NCI-H1694 (cell line): ENCODE results near the gene C9orf153.
"Not testable (repeated sequence)": the region's sequence is repeated elsewhere in the genome, so short reads cannot be mapped to it uniquely, and the experiment has no call there.

ENCODE experiments used
- DNase-seq: peaks from one replicate; lab custom pipeline; 2025; lab: John Stamatoyannopoulos, UW

C9orf153 gene

DNA sequence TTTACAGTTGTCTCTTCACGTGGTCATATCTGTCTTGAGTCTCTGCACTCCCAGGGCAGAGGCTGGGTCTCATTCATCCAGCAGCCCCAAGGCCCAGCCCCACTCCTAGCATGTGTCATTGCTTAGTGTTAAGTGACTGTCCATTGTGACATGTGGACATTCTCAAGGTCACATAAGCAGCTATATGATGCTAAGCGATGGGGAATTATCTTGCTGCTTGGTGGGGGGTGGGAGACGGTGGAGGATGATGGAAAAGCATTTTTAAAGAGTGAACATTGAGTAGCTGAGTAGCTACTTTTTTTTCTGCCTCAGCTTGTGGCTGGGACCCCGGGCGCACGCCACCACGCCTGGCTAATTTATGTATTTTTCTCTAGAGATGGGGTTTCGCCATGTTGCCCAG lies at the start of gene C9orf153:
TSS of gene C9orf153 (minus strand) at position 101 of the 400 bp plus-strand sequence. CDS start 30,054 bp downstream, outside the sequence.
- no peak for DNase-seq

DNA sequence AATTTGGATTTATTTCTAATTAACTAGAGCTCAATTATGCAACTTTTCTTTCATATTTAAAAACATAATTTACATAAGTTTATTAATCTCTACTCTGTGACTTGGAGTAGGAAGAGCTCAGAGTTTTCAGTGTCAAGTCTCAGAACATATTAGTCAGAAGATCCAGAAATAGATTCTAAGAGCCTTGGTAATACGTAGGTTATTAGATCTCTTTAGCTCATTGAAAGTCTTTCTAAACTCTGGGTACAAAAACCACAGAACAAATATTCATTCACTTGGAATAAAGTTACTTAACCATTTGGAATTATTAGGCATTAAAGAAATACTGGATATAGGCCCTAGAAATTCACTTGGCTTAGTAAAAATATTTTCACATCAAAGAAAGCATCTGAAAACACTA lies 49.2 kb upstream of the C9orf153 start:
- no peak for DNase-seq

DNA sequence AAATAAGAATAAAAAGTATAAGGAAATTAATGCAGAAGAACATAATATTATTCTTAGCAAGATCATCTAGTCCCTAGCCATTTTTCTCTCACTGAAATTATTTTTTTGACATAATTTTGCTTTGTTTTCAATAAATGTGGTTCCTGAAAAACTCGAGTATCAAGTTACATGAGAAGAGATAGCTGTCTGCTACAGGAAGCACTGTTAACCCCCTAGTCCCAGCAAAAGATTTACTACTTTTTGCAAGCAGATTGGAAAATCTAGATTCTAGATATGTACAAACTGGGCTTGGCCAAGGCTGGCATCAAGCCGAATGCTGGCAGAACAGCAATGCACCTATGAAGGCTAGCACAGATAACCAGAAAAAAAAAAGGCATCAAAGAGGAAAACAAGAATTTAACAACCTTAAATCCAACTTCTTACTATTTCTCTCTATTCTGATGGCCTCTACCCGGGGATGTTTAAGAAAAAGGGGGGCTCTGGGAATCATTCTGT lies 44.8 kb upstream of the C9orf153 start:
- no peak for DNase-seq

DNA sequence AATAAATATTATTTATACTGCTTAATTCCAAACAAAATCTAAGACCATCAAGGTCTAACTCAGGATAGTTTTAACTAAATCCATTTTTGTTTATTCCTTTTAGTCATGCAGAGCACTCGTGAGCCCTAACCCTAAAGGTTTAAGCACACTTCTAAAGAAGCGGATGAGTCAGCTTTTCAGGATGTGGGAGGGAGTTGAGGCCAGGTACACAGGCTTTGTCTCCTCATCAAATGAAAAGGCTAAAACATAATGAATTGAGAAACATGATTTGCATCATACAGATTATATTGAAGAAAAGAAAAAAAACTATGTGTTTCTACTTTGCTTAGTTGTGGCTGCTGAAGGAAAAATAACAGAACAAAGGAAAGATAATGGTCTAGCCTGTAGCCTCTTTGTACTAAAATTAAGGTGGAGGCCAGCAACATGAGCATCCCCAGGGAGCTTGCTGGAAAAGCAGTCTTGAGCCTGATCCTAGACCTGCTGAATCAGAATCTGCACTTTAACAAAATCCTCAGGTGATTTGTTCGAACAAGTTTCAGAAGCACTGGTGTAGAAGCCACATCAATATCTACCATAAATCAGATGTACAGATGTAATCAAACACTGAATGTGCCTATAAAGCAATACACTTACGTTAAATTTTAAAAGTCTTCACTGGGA lies 44.0 kb upstream of the C9orf153 start:
- no peak for DNase-seq

DNA sequence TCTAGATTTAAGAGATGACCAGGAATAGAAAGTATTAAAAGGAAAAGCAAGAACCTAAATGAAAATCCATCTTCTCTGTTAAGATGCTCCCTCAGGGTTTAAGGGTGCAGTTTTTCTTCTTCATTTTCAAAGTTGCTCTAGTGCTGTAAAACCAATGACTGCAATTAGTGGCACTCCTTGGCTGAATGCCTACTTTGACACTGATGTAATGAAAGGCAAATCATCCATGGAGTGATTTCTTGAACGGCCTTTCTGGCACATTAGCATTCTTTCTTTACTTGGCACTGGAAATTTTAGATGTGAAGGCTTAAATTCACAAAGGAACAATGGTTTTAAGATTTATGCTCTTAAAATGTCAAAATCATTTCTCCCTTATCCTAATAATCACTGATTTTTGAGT lies 42.2 kb upstream of the C9orf153 start:
- no peak for DNase-seq

DNA sequence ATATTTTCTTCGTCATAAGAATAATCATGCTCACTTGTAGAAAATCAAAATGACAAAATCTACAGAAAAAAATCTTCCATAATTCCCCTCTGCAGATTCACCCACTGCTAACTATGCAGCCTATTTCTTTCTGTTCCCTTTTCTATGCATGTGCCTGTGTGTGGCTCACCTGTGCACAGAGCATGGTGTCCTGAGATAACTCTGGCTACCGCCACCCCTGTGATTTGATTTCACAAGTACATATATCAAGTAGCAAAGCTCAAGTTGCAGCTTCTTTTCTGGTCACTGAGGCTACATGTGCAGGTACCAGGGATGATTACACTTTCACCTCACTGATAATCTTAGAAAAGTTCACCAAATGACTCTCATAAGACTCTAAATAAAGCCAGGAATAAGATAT lies 41.2 kb upstream of the C9orf153 start:
- DNase-seq: no peak

DNA sequence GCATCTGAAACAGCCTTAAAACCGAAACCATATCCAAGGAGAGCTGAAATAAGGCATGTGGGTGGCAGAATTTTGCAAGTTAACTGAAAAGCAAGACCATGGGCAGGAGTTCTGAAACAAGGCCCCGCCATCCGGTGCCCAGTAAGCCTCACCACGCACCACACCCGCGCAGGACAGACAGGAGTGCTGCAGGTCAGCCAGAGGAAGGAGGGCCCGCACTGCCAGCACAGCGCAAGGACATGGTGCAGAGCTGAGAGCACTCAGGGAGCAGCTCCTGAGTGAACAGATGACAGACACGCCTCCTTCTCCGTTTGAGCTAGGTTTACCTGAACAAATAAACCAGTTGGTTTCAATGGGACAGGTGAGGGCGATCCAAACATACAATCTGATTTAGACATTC lies 39.4 kb upstream of the C9orf153 start:
- no peak for DNase-seq

DNA sequence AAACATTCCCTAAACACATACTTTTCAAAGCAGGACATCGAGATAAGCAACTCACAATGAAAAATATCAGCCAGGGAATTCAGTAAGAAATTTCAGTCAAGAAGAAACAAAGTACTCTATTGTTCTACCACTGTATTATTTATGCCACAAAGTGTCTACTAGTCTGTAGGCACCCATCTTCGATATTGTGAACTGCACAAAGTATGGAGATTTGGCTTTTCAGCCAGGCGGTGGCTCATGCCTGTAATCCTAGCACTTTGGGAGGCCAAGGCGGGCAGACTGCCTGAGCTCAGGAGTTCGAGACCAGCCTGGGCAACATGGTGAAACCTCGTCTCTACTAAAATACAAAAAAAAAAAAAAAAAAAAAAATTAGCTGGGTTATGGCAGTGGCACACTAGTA lies 30.9 kb upstream of the C9orf153 start:
- not testable (repeated sequence) for DNase-seq

DNA sequence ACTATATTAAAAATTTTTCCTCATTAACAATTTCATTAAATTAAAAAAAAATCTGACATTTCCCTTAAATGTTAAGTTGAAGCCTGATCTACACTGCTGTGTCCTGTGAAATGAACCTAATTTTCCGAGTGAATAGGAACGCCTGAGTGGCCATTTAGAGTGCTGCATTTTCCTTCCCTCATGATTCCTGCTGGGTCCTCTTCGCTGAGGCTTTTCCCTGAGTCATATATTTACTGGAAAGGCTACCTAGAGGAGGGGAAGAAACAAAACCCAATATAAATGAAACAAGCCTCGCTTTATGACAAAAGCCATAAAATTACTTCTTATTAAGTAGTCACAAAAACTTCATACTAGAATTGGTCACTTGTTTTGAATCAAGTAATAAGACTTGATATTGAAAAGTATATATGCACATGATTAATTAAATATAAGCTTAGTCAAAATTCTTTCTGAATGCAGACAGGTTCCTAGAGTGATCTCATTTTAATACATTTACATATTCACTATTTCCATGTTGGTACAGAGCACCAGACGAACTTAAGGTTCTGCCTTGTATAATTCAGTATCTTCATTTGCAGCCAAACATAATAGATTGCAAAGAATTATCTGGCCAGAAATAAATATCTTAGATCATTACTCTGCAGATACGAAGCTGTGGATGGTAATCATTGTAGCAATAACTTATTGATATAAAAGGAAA lies 29.2 kb upstream of the C9orf153 start:
- no peak for DNase-seq

DNA sequence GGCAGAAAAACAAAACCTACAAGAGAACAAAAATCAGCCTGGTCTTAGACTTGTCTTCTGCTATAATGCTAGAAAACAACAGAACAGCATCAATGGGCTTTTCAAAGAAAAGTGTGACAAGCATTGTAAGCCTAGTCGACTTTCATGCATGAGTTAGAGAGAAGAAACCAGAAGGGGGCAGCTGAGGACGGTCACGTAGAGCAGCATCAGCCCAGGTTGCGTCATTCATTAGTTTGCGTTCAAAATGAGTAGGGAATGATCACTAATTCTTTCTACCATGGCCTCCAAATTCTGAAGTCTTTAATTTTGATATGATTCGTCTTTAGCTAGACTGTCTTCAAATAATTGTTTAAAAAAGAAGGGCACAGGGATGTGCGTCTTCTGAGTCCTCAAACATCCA lies 27.6 kb upstream of the C9orf153 start:
- DNase-seq: peak; percentile 57

DNA sequence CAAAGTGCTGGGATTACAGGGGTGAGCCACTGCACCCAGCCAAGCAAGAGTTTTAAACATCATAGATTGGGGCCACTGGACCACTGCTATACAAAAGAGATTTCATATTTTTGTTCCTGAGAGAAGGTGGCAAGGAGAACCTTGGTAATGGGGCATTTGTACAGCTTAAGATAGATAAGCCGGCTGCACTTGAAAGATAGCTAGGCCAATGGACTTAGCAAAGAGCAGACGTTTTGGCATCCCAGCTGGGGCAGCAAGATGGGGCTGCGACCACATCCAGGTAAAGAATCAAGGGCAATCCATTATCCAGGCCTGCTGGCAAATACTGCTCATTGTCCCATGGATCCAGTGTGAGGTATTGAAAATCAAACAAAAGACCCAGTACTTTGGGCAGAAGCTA lies 26.8 kb upstream of the C9orf153 start:
- no peak for DNase-seq

DNA sequence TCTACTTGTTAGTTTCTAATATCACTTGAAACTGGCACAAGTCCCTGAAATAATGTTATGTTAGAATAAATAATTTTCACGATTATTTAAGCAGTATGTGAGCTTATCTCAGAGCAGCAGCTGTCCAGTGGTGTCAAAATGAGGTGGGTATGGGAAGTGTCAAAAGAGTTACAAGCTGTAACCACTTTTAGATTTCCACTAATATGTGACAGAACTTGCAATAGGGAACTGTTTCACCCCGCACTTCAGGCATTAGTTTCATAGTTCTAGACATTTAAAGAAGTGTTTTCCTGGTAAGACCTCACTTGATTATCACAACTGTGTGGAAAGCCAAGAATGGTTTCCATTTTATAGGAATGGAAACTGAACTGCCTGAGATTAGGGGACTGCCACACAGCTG lies 25.8 kb upstream of the C9orf153 start:
- DNase-seq: no peak

DNA sequence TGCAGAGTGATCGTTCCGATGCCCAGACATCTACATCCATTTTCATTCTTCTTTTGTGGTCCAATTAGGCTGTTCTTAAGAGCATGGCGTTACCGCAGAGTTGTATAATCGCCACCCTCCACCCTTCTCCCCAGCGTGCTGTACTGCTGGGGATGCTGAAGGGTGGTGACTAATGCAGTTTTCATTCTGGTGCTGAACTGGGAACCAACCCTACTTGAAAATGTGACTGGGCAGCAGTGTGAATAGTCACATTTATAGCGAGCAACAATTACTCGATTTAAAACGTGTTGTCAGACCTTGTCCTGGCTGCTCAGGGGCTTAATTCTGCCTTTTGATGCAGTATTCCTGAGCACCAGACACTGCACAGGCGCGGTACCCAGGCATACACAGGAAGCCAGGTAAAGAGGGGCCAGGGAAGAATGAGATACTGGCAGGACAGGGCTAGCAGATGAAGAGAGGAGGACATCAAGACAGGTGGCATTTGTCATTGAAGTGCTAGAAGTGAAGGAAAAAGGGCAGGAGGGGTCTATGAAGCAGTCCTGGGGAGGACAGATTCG lies 23.6 kb upstream of the C9orf153 start:
- DNase-seq: no peak

DNA sequence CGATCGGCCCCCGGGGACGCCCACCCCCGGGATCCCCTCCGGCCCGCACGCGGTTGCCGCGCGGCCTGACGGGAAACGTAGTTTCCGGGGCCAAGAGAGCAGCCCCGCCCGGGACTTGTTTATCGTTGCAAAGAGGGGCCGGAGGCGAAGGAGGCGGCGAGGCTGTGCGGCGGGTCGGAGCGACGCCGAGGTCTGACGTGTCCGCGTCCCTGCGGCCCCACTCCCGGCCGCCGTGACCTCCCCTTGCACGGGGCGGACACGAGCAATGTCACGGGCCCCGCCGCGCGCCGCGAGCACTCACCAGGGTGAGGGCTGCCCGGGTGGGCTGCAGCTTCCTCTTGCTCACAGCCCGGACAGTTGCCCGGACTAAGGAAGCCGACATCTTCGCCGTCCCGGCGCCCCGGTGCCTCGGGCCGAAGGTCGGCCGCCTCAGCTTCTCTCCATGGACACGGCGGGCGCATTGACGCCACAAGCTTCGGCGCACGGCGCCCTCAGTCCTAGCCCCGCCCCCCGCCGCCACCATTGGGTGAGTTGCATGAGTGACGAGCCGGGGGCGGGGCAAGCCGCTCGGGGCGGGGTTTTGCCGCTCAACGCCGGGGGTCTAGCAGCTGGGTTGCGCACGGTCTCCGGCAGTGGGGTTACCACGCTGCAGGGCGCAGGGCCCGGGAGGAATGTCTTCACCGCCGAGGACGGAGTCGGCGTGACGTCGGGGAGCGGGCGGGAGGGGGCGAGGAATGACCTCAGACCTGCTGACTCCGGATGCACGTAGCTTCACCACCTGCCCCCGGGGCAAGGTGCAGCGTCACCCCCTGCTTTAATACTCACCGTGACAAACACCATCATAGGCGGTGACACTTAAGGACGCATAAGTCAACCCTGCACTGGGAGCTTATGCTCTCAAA lies 22.9 kb upstream of the C9orf153 start, which contains the start of gene ISCA1:
TSS of gene ISCA1 (minus strand) at position 462 of the 902 bp plus-strand sequence. CDS start at position 382, 80 bp downstream.
- DNase-seq: peak; percentile 77

DNA sequence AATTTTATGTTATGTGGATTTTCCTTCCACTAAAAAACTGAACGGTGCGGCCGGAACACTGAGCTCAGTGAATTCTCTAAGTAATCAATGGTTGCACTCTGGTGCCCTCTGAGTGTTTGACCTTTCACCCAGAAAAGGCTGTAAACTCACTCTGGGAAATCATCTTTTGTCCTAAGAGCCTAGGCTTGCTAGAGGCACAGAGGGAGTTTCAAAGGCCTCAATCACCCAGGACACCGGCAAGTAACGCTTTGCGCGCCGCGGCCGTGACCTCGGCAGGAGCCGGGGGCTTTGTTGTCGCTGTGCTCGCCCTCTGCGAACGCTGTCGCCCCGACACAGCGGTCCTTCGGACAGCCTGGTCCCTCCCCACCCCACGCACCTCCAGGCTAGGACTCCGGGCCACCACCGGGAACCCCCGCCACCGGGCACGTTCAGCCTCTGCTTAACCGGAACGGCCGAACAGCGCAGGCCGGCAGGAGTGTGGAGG lies 22.2 kb upstream of the C9orf153 start:
- no peak for DNase-seq

DNA sequence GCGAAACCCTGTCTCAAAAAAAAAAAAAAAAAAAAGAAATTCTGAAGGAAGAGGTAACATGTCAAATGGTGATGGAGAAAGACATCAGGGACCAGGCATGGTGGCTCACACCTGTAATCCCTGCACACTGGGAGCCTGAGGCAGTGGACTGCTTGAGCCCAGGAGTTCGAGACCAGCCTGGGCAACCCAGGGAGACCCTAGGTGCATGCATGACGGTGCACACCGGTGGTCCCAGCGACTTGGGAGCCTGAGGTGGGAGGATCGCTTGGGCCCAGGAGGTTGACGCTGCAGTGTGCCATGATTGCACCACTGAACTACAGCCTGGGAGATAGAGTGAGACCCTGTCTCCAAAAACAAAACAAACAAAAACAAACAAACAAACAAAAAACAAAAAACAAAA lies 21.1 kb upstream of the C9orf153 start:
- DNase-seq: no peak

DNA sequence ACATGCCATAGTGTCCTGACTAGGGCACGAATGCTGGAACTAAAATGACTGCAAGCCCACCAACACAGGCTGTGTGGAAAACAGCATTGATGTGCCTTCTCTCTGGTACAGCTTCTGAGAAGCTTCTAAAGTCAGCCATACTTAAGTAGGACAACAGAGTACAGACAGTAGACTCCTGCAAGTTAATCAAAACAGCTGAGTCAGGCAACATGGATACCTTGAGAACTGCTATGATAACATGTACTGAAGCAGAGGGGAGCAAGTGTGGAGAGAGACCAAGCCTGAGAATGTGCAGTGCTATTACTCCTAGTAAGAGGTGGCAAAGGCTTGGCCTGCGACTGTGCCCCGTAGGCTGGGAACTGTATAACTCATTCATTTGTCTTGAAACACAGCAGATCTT lies 20.4 kb upstream of the C9orf153 start:
- DNase-seq: no peak

DNA sequence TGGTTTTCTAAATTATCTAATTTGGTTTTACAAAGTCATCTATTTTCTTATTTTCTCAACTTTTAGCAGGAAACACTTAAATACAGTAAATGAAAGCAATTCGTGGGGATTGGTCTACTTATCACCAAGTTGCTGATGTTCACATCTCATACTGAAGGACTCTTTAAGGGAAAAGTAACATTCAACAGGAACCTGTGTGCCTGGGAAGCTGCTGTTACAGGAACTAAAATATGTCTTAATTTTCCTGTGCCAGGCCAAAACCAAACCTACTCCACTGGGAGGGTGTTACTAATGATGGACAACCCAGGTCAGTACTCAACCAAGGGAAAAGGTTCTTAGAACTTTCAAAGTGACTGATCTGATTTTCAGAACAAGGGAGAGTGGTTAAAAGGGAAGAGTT lies 17.6 kb upstream of the C9orf153 start:
- no peak for DNase-seq

DNA sequence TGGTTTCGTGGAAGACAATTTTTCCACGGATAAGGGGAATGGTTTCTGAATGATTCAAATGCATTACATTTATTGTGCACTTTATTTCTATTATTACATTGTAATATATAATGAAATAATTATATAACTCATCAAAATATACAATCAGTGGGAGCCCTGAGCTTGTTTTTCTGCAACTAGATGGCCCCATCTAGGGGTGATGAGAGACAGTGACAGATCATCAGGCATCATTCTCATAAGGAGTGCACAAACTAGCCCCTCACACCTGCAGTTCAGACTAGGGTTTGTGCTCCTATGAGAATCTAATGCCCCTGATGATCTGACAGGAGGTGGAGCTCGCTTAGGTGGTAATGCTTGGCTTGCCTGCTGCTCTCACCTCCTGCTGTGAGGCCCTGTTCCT lies 16.5 kb upstream of the C9orf153 start:
- DNase-seq: no peak

DNA sequence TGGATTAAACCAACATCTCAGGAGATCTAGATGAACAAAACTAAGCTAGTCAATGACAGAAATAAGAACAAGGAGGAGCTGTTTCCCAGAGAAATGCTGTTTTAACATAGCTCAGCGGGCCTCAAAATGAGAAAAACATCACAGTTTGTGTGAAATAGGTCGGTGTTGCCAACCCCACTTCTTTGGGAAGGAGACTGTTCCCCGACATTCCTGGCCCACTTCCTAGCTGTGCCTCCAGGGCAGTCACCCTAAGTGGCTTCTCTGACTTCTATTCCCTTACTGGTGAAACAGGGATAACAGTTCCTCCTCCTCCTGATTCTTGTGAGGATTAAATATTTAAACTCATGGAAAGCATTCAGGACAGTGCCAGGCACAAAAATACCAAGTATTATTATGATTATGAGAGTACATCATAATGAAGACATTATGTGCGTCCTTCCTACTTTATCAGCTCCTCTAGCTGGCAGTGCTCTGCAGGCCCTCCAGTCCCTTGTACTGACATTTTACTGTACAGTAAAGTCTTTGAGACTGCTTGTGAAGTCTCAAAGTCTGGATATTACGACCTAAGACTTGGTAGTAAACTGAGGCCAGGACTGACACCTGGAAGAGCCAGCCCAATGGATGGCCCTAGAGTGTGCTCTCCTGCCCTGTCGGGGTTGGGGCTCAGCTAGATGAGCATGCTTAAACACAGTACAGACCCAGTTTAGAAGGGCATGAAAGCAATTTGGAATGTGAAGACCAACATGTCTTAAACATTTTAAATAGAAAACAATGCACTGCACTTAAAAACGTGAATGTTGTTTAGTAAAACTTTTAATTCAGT lies 15.6 kb upstream of the C9orf153 start:
- DNase-seq: no peak

DNA sequence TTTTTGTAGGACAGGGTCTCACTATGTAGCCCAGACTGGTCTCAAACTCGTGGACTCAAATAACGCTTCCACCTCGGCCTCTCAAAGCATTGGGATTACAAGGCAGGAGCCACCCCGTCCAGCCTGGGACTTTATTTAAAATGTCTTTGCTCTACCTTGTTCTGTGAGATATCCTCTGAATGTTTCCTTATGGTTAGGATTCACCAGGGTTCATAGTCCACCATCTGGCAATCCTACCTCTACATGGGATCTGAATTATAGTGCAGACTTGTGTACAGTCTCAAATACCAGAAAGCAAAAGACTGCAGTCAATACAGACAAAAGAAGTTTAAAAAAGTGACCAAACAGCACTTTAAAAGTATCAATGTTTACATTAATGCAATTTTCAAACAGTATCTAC lies 12.8 kb upstream of the C9orf153 start:
- no peak for DNase-seq
